GM21786 (cell line): Measurements from ENCODE around the gene NCOA1.

ENCODE experiments used
- ATAC-seq: cut with Tn5 transposase; IDR thresholded peaks from one replicate; pipeline ENCODE4 v1.9.1; 2021; ENCODE audit not compliant: unreplicated experiment

Gene NCOA1

GRCh38 chr2:24731040-24731439 lies 240.0 kb downstream of the NCOA1 start:
- ATAC-seq: no peak

GRCh38 chr2:24731923-24732322 lies 240.9 kb downstream of the NCOA1 start:
- ATAC-seq: no peak

GRCh38 chr2:24734741-24735140 lies 243.7 kb downstream of the NCOA1 start:
- ATAC-seq: no peak

GRCh38 chr2:24739354-24740025 lies 248.4 kb downstream of the NCOA1 start:
- ATAC-seq: no peak

GRCh38 chr2:24740142-24740541 lies 249.1 kb downstream of the NCOA1 start:
- ATAC-seq: no peak

- ATAC-seq: no peak
Measured at GRCh38 chr2:24742730-24743129, 251.7 kb downstream of the NCOA1 start.

GRCh38 chr2:24743924-24744323 lies 252.9 kb downstream of the NCOA1 start:
- ATAC-seq: no peak

GRCh38 chr2:24744356-24744755 lies 253.3 kb downstream of the NCOA1 start:
- ATAC-seq: no peak

GRCh38 chr2:24745825-24746224 lies 254.8 kb downstream of the NCOA1 start:
- ATAC-seq: no peak

GRCh38 chr2:24747299-24747698 lies 256.2 kb downstream of the NCOA1 start:
- ATAC-seq: no peak

GRCh38 chr2:24749069-24749691 lies 258.1 kb downstream of the NCOA1 start:
- no peak for ATAC-seq

GRCh38 chr2:24754985-24755705 lies 264.1 kb downstream of the NCOA1 start:
- ATAC-seq: no peak

GRCh38 chr2:24756789-24757188 lies 265.7 kb downstream of the NCOA1 start:
- no peak for ATAC-seq

GRCh38 chr2:24761866-24762265 lies 270.8 kb downstream of the NCOA1 start:
- ATAC-seq: no peak

- ATAC-seq: no peak
Measured at GRCh38 chr2:24762518-24762917, 271.5 kb downstream of the NCOA1 start.

- no peak for ATAC-seq
Measured at GRCh38 chr2:24763843-24764242, 272.8 kb downstream of the NCOA1 start.

- no peak for ATAC-seq
Measured at GRCh38 chr2:24766609-24767008, 275.6 kb downstream of the NCOA1 start.

GRCh38 chr2:24768013-24768412 lies 277.0 kb downstream of the NCOA1 start:
- ATAC-seq: no peak

GRCh38 chr2:24768601-24769000 lies 277.5 kb downstream of the NCOA1 start:
- no peak for ATAC-seq

- no peak for ATAC-seq
Measured at GRCh38 chr2:24771061-24771460, 280.0 kb downstream of the NCOA1 start.

GRCh38 chr2:24771764-24772586 lies 280.9 kb downstream of the NCOA1 start:
- no peak for ATAC-seq
